Neutrophil (primary cell): ENCODE data around the gene SEBOX.
A peak's percentile ranks its signal among the peaks of the same experiment; 100 is the strongest.

Experiments
- H3K27ac ChIP-seq: fragments of 200-600 bp; sonication (generic); 2 replicates; pipeline ENCODE4 v1.5.1; 2016; ENCODE audit warnings: mild to moderate bottlenecking, moderate library complexity
- H3K27me3 ChIP-seq: fragments of 200-600 bp; sonication (generic); 2 replicates; pipeline ENCODE4 v1.6.0; 2016; ENCODE audit warnings: mild to moderate bottlenecking
- H3K36me3 ChIP-seq: fragments of 200-600 bp; sonication (generic); 2 replicates; pipeline ENCODE4 v1.5.1; 2017
- H3K4me1 ChIP-seq, 2 experiments: fragments of 200-600 bp in 1 of 2; sonication (generic) in 1 of 2; 1 replicate in 1 of 2; 2 replicates in 1 of 2; pipeline versions ENCODE4 v1.5.1 to v1.6.1; 2013 to 2016; ENCODE audit warnings: low read depth in 1 of 2, low read length in 1 of 2, mild to moderate bottlenecking in 1 of 2, moderate library complexity in 1 of 2; ENCODE audit not compliant: control insufficient read depth in 1 of 2, insufficient read depth in 1 of 2
- H3K4me3 ChIP-seq, 2 experiments: fragments of 200-600 bp in 1 of 2; sonication (generic) in 1 of 2; 1 replicate in 1 of 2; 2 replicates in 1 of 2; pipeline ENCODE4 v1.5.1; 2013 to 2016; ENCODE audit warnings: low read depth in 1 of 2, low read length in 1 of 2, mild to moderate bottlenecking in 1 of 2, moderate library complexity in 1 of 2
- H3K9me3 ChIP-seq: fragments of 200-600 bp; sonication (generic); 2 replicates; pipeline ENCODE4 v1.5.1; 2016
- TF ChIP-seq, protein P1 (sequence below): fragments of 200-600 bp; sonication (generic); IDR thresholded peaks from 2 replicates; pipeline ENCODE4 v1.5.1; 2016; ENCODE audit warnings: antibody characterized with exemption

The SEBOX gene

GRCh38 chr17:28335959-28336871, 28.8 kb downstream of the SEBOX start:
- H3K4me3 ChIP-seq = peak overlapping the region; percentile 84 to 88

DNA sequence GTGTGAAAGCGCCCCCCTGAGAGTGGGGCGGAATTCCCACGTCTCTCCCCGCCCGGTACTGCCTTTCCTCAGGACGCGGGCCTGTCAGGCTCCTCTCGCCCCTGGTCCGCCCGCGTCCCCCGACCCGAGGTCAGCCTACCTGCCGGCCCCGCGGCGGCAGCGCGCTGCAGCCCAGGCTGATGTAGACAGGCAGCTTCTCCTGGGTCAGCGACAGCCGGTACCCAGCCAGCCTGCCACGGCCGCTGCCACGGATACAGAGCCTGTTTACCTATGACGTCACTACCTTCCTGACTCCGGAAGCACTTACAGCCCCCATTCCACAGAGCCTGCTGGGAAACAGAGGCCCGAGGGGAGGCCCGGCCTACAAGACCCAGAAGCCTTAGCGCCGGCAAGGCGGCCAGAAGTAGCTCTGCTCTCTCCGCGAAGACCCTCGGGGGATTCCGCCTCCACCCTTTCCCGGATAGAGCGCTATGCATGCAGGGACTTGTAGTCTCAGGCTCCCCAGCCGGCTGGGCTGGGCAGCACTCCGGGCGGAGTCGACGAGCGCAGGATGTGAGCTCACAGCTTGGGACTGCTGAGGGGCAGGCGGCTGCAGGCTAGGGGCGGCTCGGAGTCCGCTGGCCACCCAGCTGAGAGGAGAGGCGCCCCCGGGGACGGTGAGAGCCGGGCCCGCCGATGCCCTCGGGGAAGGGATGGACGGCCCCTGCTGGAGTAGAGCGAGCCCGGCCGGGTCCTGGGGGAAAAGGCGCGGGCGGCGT, 29.6 kb downstream of the SEBOX start, which contains the start of the genes IFT20 and TNFAIP1:
Gene IFT20, minus strand, starts transcription at position 272 of the 758 bp plus-strand sequence. CDS start 3,487 bp downstream, outside the sequence.
Gene TNFAIP1, plus strand, starts transcription at position 561 of the 758 bp plus-strand sequence. CDS start 3,761 bp downstream, outside the sequence.
- no peaks in the 10 kb centered on the region for H3K27me3 ChIP-seq
- TF ChIP-seq, protein P1, sequence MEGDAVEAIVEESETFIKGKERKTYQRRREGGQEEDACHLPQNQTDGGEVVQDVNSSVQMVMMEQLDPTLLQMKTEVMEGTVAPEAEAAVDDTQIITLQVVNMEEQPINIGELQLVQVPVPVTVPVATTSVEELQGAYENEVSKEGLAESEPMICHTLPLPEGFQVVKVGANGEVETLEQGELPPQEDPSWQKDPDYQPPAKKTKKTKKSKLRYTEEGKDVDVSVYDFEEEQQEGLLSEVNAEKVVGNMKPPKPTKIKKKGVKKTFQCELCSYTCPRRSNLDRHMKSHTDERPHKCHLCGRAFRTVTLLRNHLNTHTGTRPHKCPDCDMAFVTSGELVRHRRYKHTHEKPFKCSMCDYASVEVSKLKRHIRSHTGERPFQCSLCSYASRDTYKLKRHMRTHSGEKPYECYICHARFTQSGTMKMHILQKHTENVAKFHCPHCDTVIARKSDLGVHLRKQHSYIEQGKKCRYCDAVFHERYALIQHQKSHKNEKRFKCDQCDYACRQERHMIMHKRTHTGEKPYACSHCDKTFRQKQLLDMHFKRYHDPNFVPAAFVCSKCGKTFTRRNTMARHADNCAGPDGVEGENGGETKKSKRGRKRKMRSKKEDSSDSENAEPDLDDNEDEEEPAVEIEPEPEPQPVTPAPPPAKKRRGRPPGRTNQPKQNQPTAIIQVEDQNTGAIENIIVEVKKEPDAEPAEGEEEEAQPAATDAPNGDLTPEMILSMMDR = no peak
- peak within 1 kb of the TSS; percentile 84 to 88 for H3K4me3 ChIP-seq
- H3K36me3 ChIP-seq = peaks cover 31% of the 10 kb centered on the region
- peaks cover 38 to 42% of the 10 kb centered on the region in 2 experiments for H3K4me1 ChIP-seq
- no peaks in the 10 kb centered on the region for H3K9me3 ChIP-seq
- peak within 1 kb of the TSS; percentile 90 for H3K27ac ChIP-seq

More at GRCh38 chr17:28335959-28336871, 28.8 kb downstream of the SEBOX start:
- H3K4me1 ChIP-seq = peaks cover 38 to 42% of the 10 kb centered on the region in 2 experiments
- TF ChIP-seq, protein P1 = no peak
- peaks cover 30% of the 10 kb centered on the region for H3K36me3 ChIP-seq
- no peaks in the 10 kb centered on the region for H3K9me3 ChIP-seq
- no peaks in the 10 kb centered on the region for H3K27me3 ChIP-seq
- peak overlapping the region; percentile 90 for H3K27ac ChIP-seq

DNA sequence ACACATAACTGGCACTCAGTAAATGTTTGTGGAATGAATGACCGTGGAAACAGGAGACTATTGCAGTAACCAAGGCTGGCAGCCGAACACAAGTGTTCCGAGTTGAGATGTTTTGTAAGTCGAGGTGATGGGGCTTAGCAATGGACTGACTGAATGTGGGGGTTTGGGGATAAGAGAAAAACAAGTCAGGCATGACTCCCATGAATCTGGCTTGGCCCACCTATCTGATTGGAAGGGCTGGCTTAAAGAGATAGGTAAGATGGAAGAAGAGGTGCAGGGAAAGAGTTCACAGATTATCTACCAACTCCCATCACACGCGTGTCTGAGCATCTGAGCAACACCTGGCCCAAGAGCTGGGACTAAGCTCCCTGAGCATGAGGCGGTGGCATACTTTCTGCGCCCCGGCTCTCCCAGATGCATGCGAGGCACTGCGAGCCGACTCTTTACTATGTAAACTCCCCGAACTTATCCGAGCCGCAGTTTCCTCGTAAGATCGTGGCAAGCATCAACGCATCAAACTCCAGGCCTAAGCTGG, 30.3 kb downstream of the SEBOX start:
- TF ChIP-seq, protein P1 = no peak
- H3K4me3 ChIP-seq = peak overlapping the region; percentile 84 to 88
- H3K9me3 ChIP-seq = no peaks in the 10 kb centered on the region
- H3K27me3 ChIP-seq = no peaks in the 10 kb centered on the region
- peak overlapping the region; percentile 90 for H3K27ac ChIP-seq
- peaks cover 28% of the 10 kb centered on the region for H3K36me3 ChIP-seq
- H3K4me1 ChIP-seq = peaks cover 38 to 42% of the 10 kb centered on the region in 2 experiments

DNA sequence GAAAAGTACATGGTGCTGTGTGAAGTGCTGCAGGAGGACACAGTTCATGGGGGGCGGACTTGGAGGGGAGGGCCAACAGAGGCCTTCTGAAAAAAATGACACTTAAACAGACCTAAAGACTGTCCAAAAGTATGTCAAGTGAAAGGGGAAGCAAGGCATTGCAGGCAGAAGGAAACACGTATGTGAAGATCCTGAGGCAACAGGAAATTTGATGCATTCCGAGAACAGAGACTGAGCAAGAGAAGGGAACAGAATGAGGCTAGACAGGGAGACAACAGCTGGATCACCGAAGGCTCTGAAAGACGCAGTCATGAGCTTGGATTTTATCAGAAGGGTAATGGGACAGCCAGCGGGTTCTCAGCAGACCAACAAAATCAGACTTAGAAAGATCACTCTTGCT, 30.8 kb downstream of the SEBOX start:
- peak overlapping the region; percentile 84 to 88 for H3K4me3 ChIP-seq

More for the DNA sequence above, 30.8 kb downstream of the SEBOX start:
- H3K27ac ChIP-seq = peak overlapping the region; percentile 90
- H3K27me3 ChIP-seq = no peaks in the 10 kb centered on the region
- H3K36me3 ChIP-seq = peaks cover 27% of the 10 kb centered on the region
- peaks cover 38 to 42% of the 10 kb centered on the region in 2 experiments for H3K4me1 ChIP-seq
- TF ChIP-seq, protein P1 = no peak
- no peaks in the 10 kb centered on the region for H3K9me3 ChIP-seq
